GM19397 (cell line): ENCODE data around the gene PRKCA.

Experiments used
- ATAC-seq: cut with Tn5 transposase; IDR thresholded peaks from one replicate; pipeline ENCODE4 v1.9.1; 2021; ENCODE audit warnings: mild to moderate bottlenecking, moderate library complexity; ENCODE audit not compliant: unreplicated experiment

Gene PRKCA

GRCh38 chr17:66498580-66498979 lies 196.2 kb downstream of the PRKCA start:
- ATAC-seq = no peak

DNA sequence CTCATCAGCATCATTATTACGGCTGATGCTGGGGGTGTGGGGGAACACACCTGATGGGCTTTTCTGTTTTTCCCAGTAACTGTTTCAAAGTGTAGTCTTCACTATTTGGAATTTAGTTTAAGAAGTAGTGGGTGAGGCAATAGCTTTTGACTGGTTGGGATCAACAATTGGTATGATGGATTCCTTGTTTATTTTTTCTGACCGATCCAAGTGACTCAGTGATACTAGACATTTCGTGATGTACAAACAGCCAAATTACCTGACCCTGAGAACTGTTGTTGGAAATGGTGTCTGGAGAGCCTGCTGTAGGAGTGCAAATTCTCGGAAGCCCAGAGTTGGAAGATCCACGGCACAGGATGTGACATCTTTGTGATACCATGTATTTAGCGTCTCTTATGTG lies 204.2 kb downstream of the PRKCA start:
- ATAC-seq = no peak

DNA sequence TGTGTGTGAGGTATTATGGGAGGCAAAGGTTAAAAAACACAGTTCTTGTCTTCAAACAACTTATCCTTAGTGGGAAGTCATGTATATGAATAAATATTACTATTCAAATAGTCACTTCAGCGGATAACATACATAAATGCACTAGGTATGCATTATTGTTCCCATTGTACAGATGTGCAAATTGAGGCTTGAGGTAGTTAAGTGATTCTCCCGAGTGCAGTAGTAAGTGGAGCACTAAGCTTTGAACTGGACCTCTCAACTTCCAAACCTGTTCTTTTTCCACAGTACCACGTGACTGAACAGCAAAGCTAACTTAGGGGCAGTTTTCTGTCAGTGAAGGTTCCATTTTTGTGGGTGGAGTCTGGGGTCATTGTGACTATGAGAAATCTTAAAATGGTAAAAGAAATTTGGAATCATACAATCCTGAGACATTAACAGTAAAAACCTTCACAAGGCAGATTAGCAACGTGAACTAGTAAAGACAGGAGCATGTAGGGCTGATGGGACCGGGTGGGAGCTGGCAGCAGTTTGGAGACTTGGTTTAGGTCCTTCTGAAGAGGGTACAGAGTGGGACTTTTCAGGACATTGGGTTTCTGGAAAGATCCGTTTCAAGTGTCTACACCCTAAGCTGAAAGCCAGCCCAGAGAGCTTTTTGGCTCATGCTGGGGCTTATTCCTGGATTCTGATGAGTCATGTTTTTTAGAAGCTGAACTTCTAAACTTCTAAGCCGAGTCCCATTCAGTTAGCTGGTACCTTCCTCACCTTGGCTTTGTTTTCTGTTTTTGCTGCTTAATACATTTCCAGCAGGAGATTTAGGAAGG lies 204.9 kb downstream of the PRKCA start:
- ATAC-seq = no peak

DNA sequence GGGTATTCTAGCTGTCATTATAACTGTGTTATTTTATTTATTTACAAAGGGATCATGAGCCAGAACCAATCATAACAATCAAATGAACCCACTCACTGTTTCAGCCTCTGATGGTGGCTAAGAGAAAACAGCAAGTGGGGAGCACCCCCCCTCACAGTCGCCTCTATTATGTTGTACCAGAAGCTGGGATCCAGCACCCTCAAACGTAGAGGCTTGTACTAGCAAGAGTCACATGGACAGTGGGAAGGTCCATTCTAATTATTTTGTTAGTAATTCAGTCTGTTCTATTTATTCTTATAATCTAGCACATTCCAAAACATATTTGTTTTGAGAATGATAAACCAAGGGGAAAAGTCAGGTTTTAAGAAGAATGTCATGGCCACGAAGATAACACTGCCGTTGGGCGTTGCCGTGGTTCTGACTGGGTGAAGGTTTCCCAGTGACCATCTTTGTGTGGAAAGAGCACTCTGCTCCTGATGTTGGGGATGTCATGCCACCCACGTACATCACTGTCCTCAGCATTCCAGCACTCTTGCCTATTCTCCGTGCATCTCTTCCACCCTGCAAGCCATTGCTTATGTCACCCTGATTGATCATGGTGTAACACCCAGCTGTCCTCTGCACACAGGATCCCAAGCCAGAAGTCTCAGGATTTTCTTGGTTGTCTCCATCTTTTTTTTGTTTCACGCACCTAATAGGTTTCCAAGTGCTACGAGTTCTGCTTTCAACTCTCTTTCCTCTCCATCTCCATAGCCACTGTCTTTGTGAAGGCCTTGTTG lies 205.8 kb downstream of the PRKCA start:
- no peak for ATAC-seq

GRCh38 chr17:66508896-66509844 lies 206.8 kb downstream of the PRKCA start:
- ATAC-seq = no peak

DNA sequence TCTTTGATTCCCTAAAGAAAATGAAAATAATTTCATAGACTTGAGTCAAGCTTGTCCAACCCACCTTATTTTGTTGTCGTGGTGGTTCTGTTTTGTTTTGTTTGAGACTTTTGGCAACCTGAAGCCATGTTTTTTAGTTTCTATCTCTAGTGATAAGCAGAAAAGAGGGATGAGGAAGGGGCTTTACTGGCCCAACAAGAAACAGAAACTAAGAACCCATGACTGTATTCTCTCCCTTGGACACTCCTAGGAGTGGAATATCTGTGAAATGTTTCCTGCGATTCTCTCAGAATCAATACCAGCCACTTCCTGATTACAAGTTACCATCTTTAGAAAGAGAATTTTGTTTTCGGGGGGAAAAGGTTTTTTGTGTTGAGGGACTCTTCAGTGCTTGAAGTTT lies 207.5 kb downstream of the PRKCA start:
- no peak for ATAC-seq

GRCh38 chr17:66511135-66511534 lies 208.7 kb downstream of the PRKCA start:
- ATAC-seq = no peak

DNA sequence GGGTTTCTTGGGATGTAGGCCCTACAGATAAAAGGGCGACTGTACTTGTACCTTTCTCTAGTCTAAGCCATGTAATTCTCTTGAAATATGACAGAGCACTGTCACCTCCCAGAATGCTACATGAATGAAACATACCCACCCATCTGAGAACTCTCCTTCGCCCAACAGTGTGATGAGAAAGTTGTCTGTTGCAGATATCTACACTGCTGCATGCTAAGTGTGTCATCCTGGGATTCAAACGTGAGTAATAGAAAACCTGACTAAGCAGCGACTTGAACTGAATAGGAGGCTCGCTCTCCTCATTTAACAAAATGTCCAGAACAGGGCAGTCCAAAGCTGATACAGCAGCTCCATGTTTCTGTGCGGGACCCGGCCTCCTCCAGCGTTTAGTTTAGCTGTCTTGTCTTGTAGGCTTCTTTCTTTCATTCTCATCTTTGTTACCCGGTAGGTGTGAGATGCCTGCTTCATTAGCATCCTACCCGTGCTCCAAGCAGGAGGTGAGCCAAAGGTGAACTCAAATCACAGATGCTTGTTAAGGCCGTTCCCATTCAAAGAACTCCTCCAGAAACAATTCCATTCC lies 211.9 kb downstream of the PRKCA start:
- no peak for ATAC-seq

DNA sequence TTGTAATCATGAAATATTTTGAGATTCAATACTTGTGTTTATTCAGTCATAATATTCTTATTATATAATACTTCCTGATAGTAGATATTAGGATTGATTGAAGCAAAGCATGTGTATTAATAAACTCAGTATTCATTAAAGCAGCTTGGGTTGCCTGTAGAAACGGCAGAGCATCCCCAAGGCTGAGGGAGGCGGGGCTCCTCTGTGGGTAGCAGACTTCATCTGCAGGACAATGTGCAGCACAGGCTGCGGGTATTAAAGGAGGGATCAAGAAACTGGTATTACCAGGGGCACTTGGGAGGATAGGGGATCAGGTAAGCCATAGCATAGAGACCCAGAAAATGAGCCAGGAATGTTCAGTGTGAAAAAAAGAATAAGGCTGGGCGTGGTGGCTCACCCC lies 213.6 kb downstream of the PRKCA start:
- ATAC-seq = no peak

GRCh38 chr17:66517336-66518009 lies 215.1 kb downstream of the PRKCA start:
- no peak for ATAC-seq

GRCh38 chr17:66518108-66518507 lies 215.7 kb downstream of the PRKCA start:
- no peak for ATAC-seq

DNA sequence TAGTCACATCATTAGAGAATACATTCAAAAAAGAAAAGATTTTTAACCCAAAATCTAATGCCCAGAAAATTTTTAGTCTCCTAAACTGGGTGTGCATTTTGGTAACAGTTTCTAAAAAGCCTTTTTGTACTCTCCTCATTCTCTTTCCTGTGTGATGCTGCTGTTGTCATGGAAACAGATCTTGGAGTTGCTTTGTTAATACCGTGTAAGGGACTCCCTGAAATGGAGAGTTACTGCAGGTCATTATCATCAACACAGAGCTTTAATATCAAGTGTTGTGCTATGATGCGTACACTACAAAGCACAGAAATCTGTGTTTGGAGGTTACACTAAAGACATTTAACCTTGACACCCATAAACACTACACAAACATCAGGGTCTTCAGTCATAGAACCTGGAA lies 216.3 kb downstream of the PRKCA start:
- ATAC-seq = no peak

DNA sequence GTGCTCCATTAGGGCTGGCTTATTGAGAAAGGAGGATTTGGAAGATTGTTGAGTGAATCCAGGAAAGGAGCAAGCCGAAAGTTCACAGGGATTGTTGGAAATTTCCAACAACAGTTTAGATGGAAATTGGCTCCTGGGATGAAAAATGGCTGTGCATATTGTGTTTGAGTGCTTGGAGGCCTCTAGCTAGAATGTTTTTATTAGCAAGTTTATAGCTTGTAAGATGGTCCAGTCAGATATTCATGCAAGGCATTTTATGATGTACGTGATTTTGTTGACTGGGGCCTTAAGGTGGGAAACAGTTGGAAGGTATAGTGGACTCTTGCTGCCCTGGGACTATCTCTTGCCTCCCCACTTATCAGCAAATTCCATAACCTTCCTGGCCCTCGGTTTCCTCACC lies 216.7 kb downstream of the PRKCA start:
- no peak for ATAC-seq

- no peak for ATAC-seq
Observed at GRCh38 chr17:66520999-66521398, 218.6 kb downstream of the PRKCA start.

- no peak for ATAC-seq
Observed at GRCh38 chr17:66522591-66523272, 220.3 kb downstream of the PRKCA start.

DNA sequence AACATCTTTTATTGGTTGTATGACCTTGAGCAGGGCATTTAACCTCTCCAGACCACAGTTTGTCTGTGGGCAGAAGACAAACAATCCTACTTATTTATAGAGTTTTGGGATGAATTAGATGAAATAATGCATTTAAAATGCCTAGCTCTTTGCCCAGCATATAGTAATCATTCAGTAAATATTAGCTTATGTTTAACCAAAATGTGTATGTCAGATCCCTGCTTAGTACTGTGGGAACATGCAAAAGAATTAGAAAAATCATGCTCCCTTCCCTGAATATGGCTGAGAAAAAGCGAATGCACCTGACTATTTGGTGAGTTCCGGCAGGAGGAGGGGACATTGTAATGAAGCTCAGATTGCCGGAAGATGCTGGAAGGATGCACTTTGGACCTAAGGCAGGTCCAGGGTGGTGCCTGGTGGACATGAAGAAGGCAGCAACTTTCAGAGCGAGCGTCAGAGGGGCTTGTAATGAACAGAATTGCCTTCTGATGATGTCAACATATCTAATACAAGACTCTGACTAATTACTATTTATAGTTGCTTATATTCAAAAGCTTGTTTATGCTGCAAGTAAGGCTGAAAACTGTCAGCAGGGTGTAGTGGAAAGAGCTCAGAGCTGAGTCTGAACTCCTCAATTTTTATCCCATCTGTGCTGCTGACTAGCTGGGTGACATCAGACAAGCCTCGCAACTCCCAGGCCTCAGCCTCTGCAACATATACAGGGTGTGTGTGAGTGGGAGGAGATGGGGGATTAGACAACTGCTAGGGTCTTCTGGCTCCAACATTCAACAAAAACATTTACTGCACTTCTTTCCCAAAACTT lies 221.2 kb downstream of the PRKCA start:
- no peak for ATAC-seq

- ATAC-seq = no peak
Observed at GRCh38 chr17:66524877-66525276, 222.5 kb downstream of the PRKCA start.

DNA sequence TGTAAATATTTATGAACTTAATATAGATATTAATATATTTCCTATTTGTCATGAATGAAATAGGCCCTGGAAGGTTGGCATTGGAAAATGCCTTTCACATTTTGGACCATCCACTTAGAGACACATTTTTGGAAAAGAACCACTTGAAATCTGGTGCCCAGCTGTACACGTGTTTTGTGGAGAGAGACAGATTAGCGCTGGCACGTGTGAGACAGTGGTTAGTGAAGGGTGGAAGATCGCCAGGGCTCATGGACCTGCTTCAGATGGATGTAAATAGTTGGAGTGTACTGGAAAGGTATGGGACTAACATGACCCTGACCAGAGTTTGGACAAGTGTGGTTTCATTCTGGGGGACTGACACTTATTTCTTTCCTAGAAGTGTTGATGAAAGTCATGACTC lies 222.9 kb downstream of the PRKCA start:
- no peak for ATAC-seq

GRCh38 chr17:66526827-66527226 lies 224.4 kb downstream of the PRKCA start:
- no peak for ATAC-seq
